Neural cell (in vitro differentiated cells): ENCODE data around the gene ZNF444.

Experiments
- CTCF ChIP-seq: fragments of 450-650 bp; IDR thresholded peaks from 2 replicates; pipeline ENCODE4 v1.5.1; 2014; ENCODE audit warnings: antibody characterized with exemption, mild to moderate bottlenecking, moderate library complexity; ENCODE audit not compliant: poor library complexity, severe bottlenecking
- EP300 ChIP-seq: fragments of 450-650 bp; conservative IDR thresholded peaks from 2 replicates; pipeline ENCODE4 v1.6.1; 2014; ENCODE audit warnings: antibody characterized with exemption, mild to moderate bottlenecking, moderate library complexity; ENCODE audit not compliant: poor library complexity, severe bottlenecking
- EZH2 ChIP-seq: fragments of 200-600, 300-800 bp; shearing (Covaris generic), sonication (generic); IDR thresholded peaks from 2 replicates; pipeline ENCODE4 v1.6.1; 2014; ENCODE audit warnings: antibody characterized with exemption, low read length, borderline replicate concordance, mild to moderate bottlenecking; ENCODE audit not compliant: insufficient read depth, poor library complexity, severe bottlenecking
- MXI1 ChIP-seq: fragments of 450-650 bp; conservative IDR thresholded peaks from 2 replicates; pipeline ENCODE4 v1.6.1; 2014; ENCODE audit warnings: antibody characterized with exemption, mild to moderate bottlenecking; ENCODE audit not compliant: poor library complexity, severe bottlenecking
- POLR2AphosphoS5 ChIP-seq: IDR thresholded peaks from 2 replicates; pipeline ENCODE4 v1.6.1; 2012
- RAD21 ChIP-seq: fragments of 450-650 bp; conservative IDR thresholded peaks from 2 replicates; pipeline ENCODE4 v1.6.1; 2014; ENCODE audit warnings: antibody characterized with exemption, mild to moderate bottlenecking, moderate library complexity
- SMC3 ChIP-seq: fragments of 450-650 bp; conservative IDR thresholded peaks from 2 replicates; pipeline ENCODE4 v1.6.1; 2014; ENCODE audit warnings: antibody characterized with exemption, mild to moderate bottlenecking, moderate library complexity; ENCODE audit not compliant: poor library complexity
- TF ChIP-seq, protein P1 (sequence below): IDR thresholded peaks from 2 replicates; pipeline ENCODE4 v1.6.1; 2012; ENCODE audit warnings: borderline replicate concordance

- TF ChIP-seq, protein P1, sequence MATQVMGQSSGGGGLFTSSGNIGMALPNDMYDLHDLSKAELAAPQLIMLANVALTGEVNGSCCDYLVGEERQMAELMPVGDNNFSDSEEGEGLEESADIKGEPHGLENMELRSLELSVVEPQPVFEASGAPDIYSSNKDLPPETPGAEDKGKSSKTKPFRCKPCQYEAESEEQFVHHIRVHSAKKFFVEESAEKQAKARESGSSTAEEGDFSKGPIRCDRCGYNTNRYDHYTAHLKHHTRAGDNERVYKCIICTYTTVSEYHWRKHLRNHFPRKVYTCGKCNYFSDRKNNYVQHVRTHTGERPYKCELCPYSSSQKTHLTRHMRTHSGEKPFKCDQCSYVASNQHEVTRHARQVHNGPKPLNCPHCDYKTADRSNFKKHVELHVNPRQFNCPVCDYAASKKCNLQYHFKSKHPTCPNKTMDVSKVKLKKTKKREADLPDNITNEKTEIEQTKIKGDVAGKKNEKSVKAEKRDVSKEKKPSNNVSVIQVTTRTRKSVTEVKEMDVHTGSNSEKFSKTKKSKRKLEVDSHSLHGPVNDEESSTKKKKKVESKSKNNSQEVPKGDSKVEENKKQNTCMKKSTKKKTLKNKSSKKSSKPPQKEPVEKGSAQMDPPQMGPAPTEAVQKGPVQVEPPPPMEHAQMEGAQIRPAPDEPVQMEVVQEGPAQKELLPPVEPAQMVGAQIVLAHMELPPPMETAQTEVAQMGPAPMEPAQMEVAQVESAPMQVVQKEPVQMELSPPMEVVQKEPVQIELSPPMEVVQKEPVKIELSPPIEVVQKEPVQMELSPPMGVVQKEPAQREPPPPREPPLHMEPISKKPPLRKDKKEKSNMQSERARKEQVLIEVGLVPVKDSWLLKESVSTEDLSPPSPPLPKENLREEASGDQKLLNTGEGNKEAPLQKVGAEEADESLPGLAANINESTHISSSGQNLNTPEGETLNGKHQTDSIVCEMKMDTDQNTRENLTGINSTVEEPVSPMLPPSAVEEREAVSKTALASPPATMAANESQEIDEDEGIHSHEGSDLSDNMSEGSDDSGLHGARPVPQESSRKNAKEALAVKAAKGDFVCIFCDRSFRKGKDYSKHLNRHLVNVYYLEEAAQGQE = no peak
- TF ChIP-seq MXI1 = no peak
- TF ChIP-seq CTCF = no peak
- no peak for TF ChIP-seq EP300
- TF ChIP-seq SMC3 = no peak
- TF ChIP-seq EZH2 = no peak
- no peak for TF ChIP-seq POLR2AphosphoS5
- TF ChIP-seq RAD21 = no peak
Observed at GRCh38 chr19:56139847-56140582, 1.1 kb upstream of the ZNF444 start.
